Measurements from ENCODE around the gene TCF15. TPM values are rescaled to one million over a fixed set of nuclear protein-coding genes. Genes with fewer than 3 reads are reported as not detected.

The TCF15 gene
- total and polyA plus RNA-seq, 2 of the 4 experiments (the other 2 are of a cell fraction) = not detected

GRCh38 chr20:634148-634925 is 24.2 kb upstream of the TCF15 start:
- H3K4ac ChIP-seq (ENCODE audit: low read depth, low read length) = no peak overlapping the region
- H3K9ac ChIP-seq (ENCODE audit: low read depth, low read length) = no peak overlapping the region
- H3K79me1 ChIP-seq (ENCODE audit: low read depth in 1 of 2, low read length in 2 of 2) = no peaks in the 10 kb centered on the region
- intact Hi-C loops (cut with micrococcal nuclease) = no loop called here
- no peak for TF ChIP-seq CTCF (conservative IDR thresholded peaks at IDR 0.05; ENCODE audit: low read depth, low read length)
- no peak for TF ChIP-seq CHD1 (IDR thresholded peaks at IDR 0.05; ENCODE audit: low read depth, low read length)
- TF ChIP-seq RFX5 (IDR thresholded peaks at IDR 0.05; ENCODE audit: low read depth, low read length) = no peak
- no peak for TF ChIP-seq CEBPB (IDR thresholded peaks at IDR 0.05; ENCODE audit: low read depth, low read length)
- TF ChIP-seq ELK1 (IDR thresholded peaks at IDR 0.05; ENCODE audit: borderline replicate concordance, low read depth, low read length) = no peak
- no peak for TF ChIP-seq USF2 (IDR thresholded peaks at IDR 0.05; ENCODE audit: low read depth, low read length)
- no peak for TF ChIP-seq RCOR1 (IDR thresholded peaks at IDR 0.05; ENCODE audit: insufficient replicate concordance, low read length)
- TF ChIP-seq BHLHE40 (IDR thresholded peaks at IDR 0.05; ENCODE audit: low read depth, low read length) = no peak
- TF ChIP-seq POLR2A (IDR thresholded peaks at IDR 0.05; ENCODE audit: low read depth, low read length) = no peak
- no peak for TF ChIP-seq MAZ (IDR thresholded peaks at IDR 0.05; ENCODE audit: borderline replicate concordance, low read depth, low read length)
- TF ChIP-seq SMC3 (IDR thresholded peaks at IDR 0.05; ENCODE audit: low read depth, low read length) = no peak
- no peak for TF ChIP-seq MAFK (IDR thresholded peaks at IDR 0.05; ENCODE audit: low read depth, low read length)
- TF ChIP-seq NFE2L2 (IDR thresholded peaks at IDR 0.05; ENCODE audit: low read depth, low read length) = no peak
- TF ChIP-seq RAD21 (IDR thresholded peaks at IDR 0.05; ENCODE audit: low read length) = no peak
- TF ChIP-seq FOS (IDR thresholded peaks at IDR 0.05; ENCODE audit: low read depth, low read length) = no peak
- no peak for TF ChIP-seq MXI1 (IDR thresholded peaks at IDR 0.05; ENCODE audit: borderline replicate concordance, low read depth, low read length)
- ATAC-seq (ENCODE audit: low read depth) (no peak), DNase-seq (no peak)
- no peak overlapping the region for H3K4me3 ChIP-seq (ENCODE audit: insufficient read depth, low read depth, low read length)
- no peak overlapping the region for H2AK5ac ChIP-seq (ENCODE audit: low read depth, low read length)
- H2AK9ac ChIP-seq (replicated peaks; ENCODE audit: low read depth, low read length, poor library complexity) = no peak overlapping the region
- in situ Hi-C loops (cut with MboI; ENCODE audit: low sequenced_read_pairs) = no loop called here
- H3K14ac ChIP-seq (replicated peaks; ENCODE audit: low read depth, low read length) = no peak overlapping the region
- no peak overlapping the region for H4K8ac ChIP-seq (ENCODE audit: low read depth in 2 of 2, low read length in 2 of 2)
- H3K4me2 ChIP-seq (ENCODE audit: low read depth, low read length) = no peak overlapping the region
- no TSS peak for BruUV-seq (replicated peaks)
- no peak overlapping the region for H3K56ac ChIP-seq (ENCODE audit: extremely low read depth, insufficient read depth, low read length)
- H2BK20ac ChIP-seq (ENCODE audit: low read depth, low read length) = no peak overlapping the region
- H3K36me3 ChIP-seq (ENCODE audit: control insufficient read depth, insufficient read depth, low read length) = no peaks in the 10 kb centered on the region
- no peak overlapping the region for H2BK5ac ChIP-seq (ENCODE audit: low read depth, low read length, poor library complexity, severe bottlenecking)
- no peak overlapping the region for H2AFZ ChIP-seq (replicated peaks; ENCODE audit: low read length, poor library complexity)
- no peak overlapping the region for H2BK120ac ChIP-seq (ENCODE audit: low read depth, low read length)
- no peak overlapping the region for H3K27ac ChIP-seq (ENCODE audit: insufficient read depth, low read length)
- no peaks in the 10 kb centered on the region for H4K20me1 ChIP-seq (ENCODE audit: insufficient read depth, low read length)
- peaks cover 41% of the 10 kb centered on the region for H3K27me3 ChIP-seq (ENCODE audit: control insufficient read depth, insufficient read depth, low read length)
- dilution Hi-C loops (cut with HindIII; ENCODE audit: low sequenced_read_pairs, unreplicated experiment) = no loop called here
- H3K23ac ChIP-seq (ENCODE audit: low read depth, low read length) = no peak overlapping the region
- WGBS, 2 experiments (ENCODE audit: extremely low coverage in 2 of 2, insufficient read length in 1 of 2) = 43% methylated on average over 6 of the region's 14 CpGs; no CpG with 5 or more reads in 1 of the 2 experiments
- no peaks in the 10 kb centered on the region for H3K9me3 ChIP-seq (ENCODE audit: control insufficient read depth, insufficient read depth, low read length)
- CTCF ChIA-PET = no interaction called here
- H3K18ac ChIP-seq (ENCODE audit: low read depth, low read length) = no peak overlapping the region
- no peak overlapping the region for H2BK15ac ChIP-seq (ENCODE audit: low read depth, low read length)
- POLR2A ChIA-PET (ENCODE audit: unreplicated experiment) = no interaction called here
- no peak overlapping the region for H4K91ac ChIP-seq (ENCODE audit: insufficient read depth, low read depth, low read length)
- no peak overlapping the region for H4K5ac ChIP-seq (ENCODE audit: low read depth, low read length)
- H3K4me1 ChIP-seq (ENCODE audit: control insufficient read depth, insufficient read depth, low read length) = no peaks in the 10 kb centered on the region
- H3K9me1 ChIP-seq (ENCODE audit: insufficient read depth, low read length) = no peaks in the 10 kb centered on the region

Measured in IMR-90 (cell line).